Spleen (tissue), 11 donors: ENCODE measurements around the gene LRRK1. TPM values are rescaled to one million over a fixed set of nuclear protein-coding genes. Genes with fewer than 3 reads are reported as not detected.

Source experiments
- DNase-seq: peaks from one replicate; pipeline ENCODE4 v3.0.0-alpha.2; 2020
- H3K27ac ChIP-seq, 8 donors: fragments of 200-600 bp; sonication (generic) in 7 of 8; 1 replicate in 4 of 8; 2 replicates in 4 of 8; pipeline versions ENCODE4 v1.5.0 to v1.8.0; 2016 to 2021; ENCODE audit warnings: inconsistent platforms in 4 of 8, mild to moderate bottlenecking in 4 of 8, moderate library complexity in 1 of 8
- H3K27me3 ChIP-seq, 7 donors: fragments of 200-600 bp; sonication (generic) in 6 of 7; replicated peaks in 1 of 7; 1 replicate in 4 of 7; 2 replicates in 3 of 7; pipeline versions ENCODE4 v1.5.0 to v1.8.0; 2016 to 2021; ENCODE audit warnings: inconsistent platforms in 3 of 7, mild to moderate bottlenecking in 1 of 7
- H3K36me3 ChIP-seq, 6 donors: fragments of 200-600 bp; sonication (generic) in 5 of 6; 1 replicate in 4 of 6; 2 replicates in 2 of 6; pipeline versions ENCODE4 v1.5.0 to v1.8.0; 2016 to 2021; ENCODE audit warnings: inconsistent platforms in 2 of 6
- H3K4me1 ChIP-seq, 6 donors: fragments of 200-600 bp; sonication (generic) in 5 of 6; 1 replicate in 3 of 6; 2 replicates in 3 of 6; pipeline versions ENCODE4 v1.5.0 to v1.8.0; 2016 to 2021; ENCODE audit warnings: inconsistent platforms in 3 of 6
- H3K4me3 ChIP-seq, 8 donors: fragments of 200-600 bp; sonication (generic) in 7 of 8; 1 replicate in 4 of 8; 2 replicates in 4 of 8; pipeline versions ENCODE4 v1.5.0 to v1.8.0; 2016 to 2021; ENCODE audit warnings: inconsistent platforms in 4 of 8, mild to moderate bottlenecking in 4 of 8, moderate library complexity in 2 of 8
- H3K9me3 ChIP-seq, 8 donors: fragments of 200-600 bp; sonication (generic) in 7 of 8; 1 replicate in 4 of 8; 2 replicates in 4 of 8; pipeline versions ENCODE4 v1.5.0 to v1.8.0; 2016 to 2021; ENCODE audit warnings: inconsistent platforms in 4 of 8
- POLR2A ChIP-seq, 3 donors: fragments of 450-650 bp; IDR thresholded peaks; one replicate each; pipeline ENCODE4 v1.5.1; 2017; ENCODE audit warnings: antibody characterized with exemption in 3 of 3, mild to moderate bottlenecking in 1 of 3
- POLR2AphosphoS5 ChIP-seq, 3 donors: sonication (generic); formaldehyde crosslinking; IDR thresholded peaks; one replicate each; pipeline ENCODE4 v1.5.1; 2017; ENCODE audit warnings: antibody characterized with exemption in 3 of 3
- WGBS, 5 donors: extraction: QIAGEN DNeasy Blood & Tissue Kit in 3 of 5; methylation state at CpG; one replicate each; pipeline versions ENCODE4 v1.1.5 to v1.1.7; 2013 to 2018; 5-methylcytosine and 5-hydroxymethylcytosine counted together
- intact Hi-C: fragments of 100-400 bp; cut with DNase I; formaldehyde crosslinking; loops from one replicate; pipeline ENCODE4 v1.15.0; 2023; ENCODE audit warnings: low total_unique reads
- polyA plus RNA-seq, 3 donors: library from polyadenylated mRNA; stranded (reverse); fragments of 200-250 nt; gene quantifications; one replicate each; pipeline ENCODE4 v1.2.1, GENCODE V29; 2013
- total RNA-seq, 7 donors: library from RNA; depleted of rRNA in 3 of 7; stranded (reverse); fragments of >200 nt in 3 of 7; fragmentation: NEBNext Ultra II Directional in 4 of 7; extraction: Animal tissue kit (Norgen Biotek cat#: 25700) in 4 of 7; gene quantifications; one replicate each; pipeline versions ENCODE4 v1.1.0 to v1.2.1, GENCODE V29; 2016 to 2021
- TF ChIP-seq, protein P1 (sequence below), 11 experiments: fragments of 200-600 bp in 7 of 11; fragments of 450-650 bp in 4 of 11; sonication (generic) in 4 of 11; IDR thresholded peaks in 8 of 11; conservative IDR thresholded peaks in 3 of 11; 1 replicate in 7 of 11; 2 replicates in 4 of 11; pipeline versions ENCODE4 v1.4.0 to v1.8.0; 2016 to 2021; ENCODE audit warnings: antibody characterized with exemption in 11 of 11, inconsistent platforms in 4 of 11, mild to moderate bottlenecking in 1 of 11
- donor health status: healthy with polysubstance abuse.
- donor health status: DM: no; HTN: no; CAD: no; lungs with moderate emphysema.
- donor health status: DM: no; HTN: no; CAD: no.
- donor health status: Bipolar disorder and iron deficiency.
- donor health status: healthy.
- donor health status: DM: no; HTN: no; CAD: no.
- donor health status: DM: yes; HTN: yes; CAD: no.

LRRK1 gene
- total and polyA plus RNA-seq, 10 donors = 12.0 to 60.2 (median 48.8) TPM

DNA sequence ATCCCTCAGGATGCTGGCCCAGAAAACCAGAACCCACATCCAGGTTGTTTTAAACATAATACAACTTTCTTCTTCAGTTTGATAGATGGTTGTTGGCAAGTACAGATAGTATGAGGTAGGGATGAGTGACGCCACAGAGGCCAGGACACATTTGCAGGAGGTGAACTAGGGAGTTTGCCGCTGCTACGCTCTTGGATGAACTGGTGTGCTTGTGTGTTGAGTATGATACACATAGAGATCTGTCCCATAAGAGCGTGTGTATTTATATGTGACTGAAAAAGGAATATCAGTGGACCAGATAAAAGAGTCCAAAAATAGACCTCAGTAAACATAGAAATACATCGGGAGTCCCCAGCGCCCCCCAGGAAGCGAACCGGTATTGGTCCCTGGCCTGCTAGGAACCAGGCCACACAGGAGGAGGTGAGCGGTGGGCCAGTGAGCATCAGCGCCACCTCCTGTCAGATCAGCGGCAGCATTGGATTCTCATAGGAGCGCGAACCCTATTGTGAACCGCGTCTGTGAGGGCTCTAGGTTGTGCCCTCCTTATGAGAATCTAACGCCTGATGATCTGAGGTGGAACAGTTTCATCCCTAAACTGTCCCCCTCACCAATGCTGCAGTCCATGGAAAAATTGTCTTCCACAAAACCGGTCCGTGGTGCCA lies 98.1 kb downstream of the LRRK1 start:
- Histone ChIP-seq H3K9me3 (no peaks in the 10 kb centered on the region), H3K27ac (no peak overlapping the region), H3K36me3 (peaks cover 0 to 92% (median 25%) of the 10 kb centered on the region in 6 donors), H3K4me3 (no peak overlapping the region), H3K4me1 (peaks cover 4 to 29% (median 21%) of the 10 kb centered on the region in 6 donors), H3K27me3 (no peaks in the 10 kb centered on the region)
- TF ChIP-seq POLR2AphosphoS5 (IDR thresholded peaks at IDR 0.05) = peak in 1 of 3 donors; percentile 13
- TF ChIP-seq, protein P1, sequence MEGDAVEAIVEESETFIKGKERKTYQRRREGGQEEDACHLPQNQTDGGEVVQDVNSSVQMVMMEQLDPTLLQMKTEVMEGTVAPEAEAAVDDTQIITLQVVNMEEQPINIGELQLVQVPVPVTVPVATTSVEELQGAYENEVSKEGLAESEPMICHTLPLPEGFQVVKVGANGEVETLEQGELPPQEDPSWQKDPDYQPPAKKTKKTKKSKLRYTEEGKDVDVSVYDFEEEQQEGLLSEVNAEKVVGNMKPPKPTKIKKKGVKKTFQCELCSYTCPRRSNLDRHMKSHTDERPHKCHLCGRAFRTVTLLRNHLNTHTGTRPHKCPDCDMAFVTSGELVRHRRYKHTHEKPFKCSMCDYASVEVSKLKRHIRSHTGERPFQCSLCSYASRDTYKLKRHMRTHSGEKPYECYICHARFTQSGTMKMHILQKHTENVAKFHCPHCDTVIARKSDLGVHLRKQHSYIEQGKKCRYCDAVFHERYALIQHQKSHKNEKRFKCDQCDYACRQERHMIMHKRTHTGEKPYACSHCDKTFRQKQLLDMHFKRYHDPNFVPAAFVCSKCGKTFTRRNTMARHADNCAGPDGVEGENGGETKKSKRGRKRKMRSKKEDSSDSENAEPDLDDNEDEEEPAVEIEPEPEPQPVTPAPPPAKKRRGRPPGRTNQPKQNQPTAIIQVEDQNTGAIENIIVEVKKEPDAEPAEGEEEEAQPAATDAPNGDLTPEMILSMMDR (IDR thresholded peaks at IDR 0.05 in 8 of 11, conservative IDR thresholded peaks at IDR 0.05 in 3 of 11) = no peak
- no peak for TF ChIP-seq POLR2A (IDR thresholded peaks at IDR 0.05)
- peak; percentile 64 for DNase-seq
- WGBS, 5 donors = 81 to 93% (median 90%) methylated on average over 18 of the region's 18 CpGs
- intact Hi-C loops = loop anchor here (10.0 kb wide), 1 partner anchor 68 kb away; no protein-coding TSS in a partner anchor

DNA sequence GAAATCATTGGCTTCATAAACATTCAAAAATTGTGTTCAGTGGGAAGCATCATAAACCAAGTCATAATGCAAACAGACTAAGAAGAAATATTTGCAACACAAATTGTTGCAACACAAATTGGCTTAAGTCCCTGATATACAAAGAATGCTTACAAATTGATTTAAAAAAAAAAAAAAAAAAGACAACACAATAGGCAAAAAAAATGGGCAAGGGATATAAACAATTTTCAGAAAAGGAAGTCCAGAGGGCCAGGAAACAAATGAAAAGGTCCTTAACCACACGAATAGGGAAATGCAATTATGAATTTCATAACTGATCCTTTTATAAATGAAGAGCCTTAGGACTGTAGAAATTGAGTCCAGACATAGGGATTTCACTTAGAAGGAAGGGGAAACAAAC lies 98.9 kb downstream of the LRRK1 start:
- 12 to 24% (median 15%) methylated on average over 1 of the region's 1 CpG for WGBS, 5 donors
- peaks cover 0 to 92% (median 18%) of the 10 kb centered on the region in 6 donors for H3K36me3 ChIP-seq
- no peak for TF ChIP-seq POLR2A (IDR thresholded peaks at IDR 0.05)
- TF ChIP-seq, protein P1 (IDR thresholded peaks at IDR 0.05 in 8 of 11, conservative IDR thresholded peaks at IDR 0.05 in 3 of 11) = no peak
- TF ChIP-seq POLR2AphosphoS5 (IDR thresholded peaks at IDR 0.05) = no peak
- H3K4me1 ChIP-seq = peaks cover 4 to 32% (median 22%) of the 10 kb centered on the region in 6 donors
- H3K9me3 ChIP-seq = no peaks in the 10 kb centered on the region
- peak overlapping the region in 1 of 8 donors; percentile 42 for H3K27ac ChIP-seq
- DNase-seq = no peak
- H3K4me3 ChIP-seq = no peak overlapping the region
- intact Hi-C loops = loop anchor here (10.0 kb wide), 1 partner anchor 67 kb away; no protein-coding TSS in a partner anchor
- no peaks in the 10 kb centered on the region for H3K27me3 ChIP-seq

DNA sequence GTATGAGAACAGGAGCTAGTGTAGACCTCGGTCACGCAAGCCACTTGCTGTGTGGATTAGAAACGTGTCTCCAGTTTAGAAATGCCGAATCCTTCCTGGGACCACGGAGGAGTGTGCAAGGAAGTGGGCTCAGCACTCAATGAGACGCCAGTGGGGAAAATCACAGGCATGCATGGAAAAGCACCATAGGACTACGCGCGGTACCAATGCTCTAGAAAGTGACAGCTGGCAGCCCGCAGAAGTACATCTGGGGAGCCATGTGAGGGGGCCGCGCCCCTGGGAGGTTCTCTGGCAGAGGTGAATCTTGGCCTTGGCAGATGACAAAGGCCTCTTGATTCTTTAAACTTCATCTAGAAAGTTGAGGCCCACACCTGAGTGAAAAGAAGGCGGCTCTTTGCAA lies 99.3 kb downstream of the LRRK1 start:
- 80 to 95% (median 86%) methylated on average over 13 of the region's 13 CpGs for WGBS, 5 donors
- DNase-seq = no peak
- TF ChIP-seq, protein P1 (IDR thresholded peaks at IDR 0.05 in 8 of 11, conservative IDR thresholded peaks at IDR 0.05 in 3 of 11) = no peak
- no peak for TF ChIP-seq POLR2A (IDR thresholded peaks at IDR 0.05)
- no peak for TF ChIP-seq POLR2AphosphoS5 (IDR thresholded peaks at IDR 0.05)
- Histone ChIP-seq H3K4me3 (no peak overlapping the region), H3K27ac (peak overlapping the region in 1 of 8 donors; percentile 42), H3K27me3 (no peaks in the 10 kb centered on the region), H3K4me1 (peaks cover 4 to 36% (median 24%) of the 10 kb centered on the region in 6 donors), H3K9me3 (no peaks in the 10 kb centered on the region), H3K36me3 (peaks cover 0 to 91% (median 15%) of the 10 kb centered on the region in 6 donors)
- intact Hi-C loops = loop anchor here (10.0 kb wide), 1 partner anchor 66 kb away; no protein-coding TSS in a partner anchor

DNA sequence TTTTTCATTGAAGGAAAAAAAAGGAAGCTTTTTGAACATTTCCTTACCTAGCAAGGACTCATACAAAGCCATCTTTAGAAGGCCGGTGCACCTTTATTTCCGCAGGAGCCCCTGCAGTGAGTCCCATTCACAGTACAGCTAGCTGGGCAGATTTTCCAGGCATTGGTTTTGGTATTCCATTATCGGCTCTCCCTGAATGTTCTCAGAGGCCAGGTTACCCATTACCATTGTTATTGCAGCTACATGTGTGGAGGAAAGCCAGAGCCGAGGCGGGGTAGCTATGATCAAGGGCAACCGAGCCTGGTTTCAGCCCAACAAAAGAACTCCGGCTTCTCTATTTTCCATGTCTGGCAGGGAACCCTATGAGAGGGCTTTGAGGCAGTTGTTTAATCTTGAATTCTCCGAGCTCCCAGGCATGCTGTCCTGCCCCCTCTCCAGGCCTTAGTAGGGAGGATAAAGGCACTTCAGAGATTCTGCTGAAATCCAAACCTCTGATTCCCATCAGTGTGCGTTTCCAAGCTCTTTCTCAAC lies 100.3 kb downstream of the LRRK1 start:
- Histone ChIP-seq H3K27me3 (no peaks in the 10 kb centered on the region), H3K4me3 (no peak overlapping the region), H3K27ac (no peak overlapping the region), H3K4me1 (peaks cover 4 to 46% (median 32%) of the 10 kb centered on the region in 6 donors), H3K36me3 (peaks cover 0 to 91% (median 11%) of the 10 kb centered on the region in 6 donors), H3K9me3 (no peaks in the 10 kb centered on the region)
- intact Hi-C loops = loop anchor here (10.0 kb wide), 1 partner anchor 65 kb away; no protein-coding TSS in a partner anchor
- TF ChIP-seq, protein P1 (IDR thresholded peaks at IDR 0.05 in 8 of 11, conservative IDR thresholded peaks at IDR 0.05 in 3 of 11) = no peak
- TF ChIP-seq POLR2A (IDR thresholded peaks at IDR 0.05) = no peak
- TF ChIP-seq POLR2AphosphoS5 (IDR thresholded peaks at IDR 0.05) = no peak
- DNase-seq = no peak
- WGBS, 5 donors = 86 to 92% (median 90%) methylated on average over 9 of the region's 9 CpGs
